HepG2 (cell line): Measurements from ENCODE around the gene GGT1. TPM values are rescaled to one million over a fixed set of nuclear protein-coding genes. Genes with fewer than 3 reads are reported as not detected.

ENCODE experiments used
- CCDC6 ChIP-seq: sonication (generic); formaldehyde crosslinking; IDR thresholded peaks from 2 replicates; pipeline ENCODE4 v1.8.1; 2022; ENCODE audit warnings: mild to moderate bottlenecking, missing genetic modification reagents, moderate library complexity
- ETV5 ChIP-seq: IDR thresholded peaks from 2 replicates; pipeline ENCODE4 v1.6.1; 2018; ENCODE audit warnings: missing biosample characterization, missing genetic modification reagents, inconsistent platforms, borderline replicate concordance
- FOXP1 ChIP-seq, 2 experiments: fragments of 450-650 bp in 1 of 2; IDR thresholded peaks; 2 replicates each; pipeline ENCODE4 v1.6.1; 2017 to 2018; ENCODE audit warnings: antibody characterized with exemption in 1 of 2
- NKX3-1 ChIP-seq: sonication (generic); formaldehyde crosslinking; IDR thresholded peaks from 2 replicates; pipeline ENCODE4 v1.5.0; 2020; ENCODE audit warnings: missing genetic modification reagents
- SNRNP70 ChIP-seq: fragments of 200-400 bp; formaldehyde crosslinking; IDR thresholded peaks from 2 replicates; pipeline ENCODE4 v1.6.1; 2017; ENCODE audit warnings: mild to moderate bottlenecking, low read depth, low read length, moderate library complexity
- ZFP37 ChIP-seq: sonication (generic); formaldehyde crosslinking; IDR thresholded peaks from 2 replicates; pipeline ENCODE4 v1.4.0; 2020; ENCODE audit warnings: missing genetic modification reagents, borderline replicate concordance
- ZFX ChIP-seq: sonication (generic); formaldehyde crosslinking; IDR thresholded peaks from 2 replicates; pipeline ENCODE4 v1.4.0; 2020; ENCODE audit warnings: mild to moderate bottlenecking, low read depth, missing genetic modification reagents, moderate library complexity
- ZNF230 ChIP-seq: sonication (generic); formaldehyde crosslinking; IDR thresholded peaks from 2 replicates; pipeline ENCODE4 v1.4.0; 2020; ENCODE audit warnings: mild to moderate bottlenecking, missing genetic modification reagents
- ZNF335 ChIP-seq: sonication (generic); formaldehyde crosslinking; IDR thresholded peaks from 2 replicates; pipeline ENCODE4 v1.4.0; 2020; ENCODE audit warnings: missing genetic modification reagents
- ZNF607 ChIP-seq: sonication (generic); formaldehyde crosslinking; IDR thresholded peaks from 2 replicates; pipeline ENCODE4 v1.5.1; 2020; ENCODE audit warnings: missing genetic modification reagents, mild to moderate bottlenecking, borderline replicate concordance
- ZNF883 ChIP-seq: sonication (generic); formaldehyde crosslinking; IDR thresholded peaks from 2 replicates; pipeline ENCODE4 v1.5.1; 2020; ENCODE audit warnings: mild to moderate bottlenecking, missing genetic modification reagents; ENCODE audit errors: not compliant biosample characterization
- polyA plus RNA-seq, 8 experiments: library from polyadenylated mRNA; depleted of rRNA in 3 of 8; stranded (reverse) in 7 of 8; unstranded in 1 of 8; fragments of >200 nt; fragmentation: Illumina TruSeq in 4 of 8; extraction: Trizol in 4 of 8; gene quantifications; 2 replicates each; pipeline versions ENCODE4 v1.2.1 to v1.2.3, GENCODE V29; 2011 to 2016; ENCODE audit warnings: low read depth in 4 of 8, missing spikeins in 1 of 8, mixed read lengths in 1 of 8; ENCODE audit not compliant: insufficient read depth in 1 of 8
- total RNA-seq, 5 experiments: library from RNA; depleted of rRNA; stranded (reverse); fragments of >200 nt; fragmentation: Illumina TruSeq; extraction: Trizol; gene quantifications; 2 replicates each; pipeline ENCODE4 v1.2.3, GENCODE V29; 2016; ENCODE audit warnings: low read depth in 1 of 5
- TF ChIP-seq, protein P1 (sequence below), 2 experiments: sonication (generic) in 1 of 2; formaldehyde crosslinking in 1 of 2; IDR thresholded peaks; 2 replicates each; pipeline versions ENCODE4 v1.4.0 to v1.6.1; 2016 to 2020; ENCODE audit warnings: borderline replicate concordance in 1 of 2, low read depth in 1 of 2, mild to moderate bottlenecking in 1 of 2, missing genetic modification reagents in 1 of 2
- TF ChIP-seq, protein P2 (sequence below): sonication (generic); formaldehyde crosslinking; IDR thresholded peaks from 2 replicates; pipeline ENCODE4 v1.5.1; 2020; ENCODE audit warnings: missing genetic modification reagents, mild to moderate bottlenecking, borderline replicate concordance
- TF ChIP-seq, protein P3 (sequence below): sonication (generic); formaldehyde crosslinking; IDR thresholded peaks from 2 replicates; pipeline ENCODE4 v1.4.0; 2020; ENCODE audit warnings: mild to moderate bottlenecking, missing genetic modification reagents, borderline replicate concordance
- TF ChIP-seq, protein P4 (sequence below): sonication (generic); formaldehyde crosslinking; IDR thresholded peaks from 2 replicates; pipeline ENCODE4 v1.9.0; 2022; ENCODE audit warnings: missing genetic modification reagents, mild to moderate bottlenecking, borderline replicate concordance
- TF ChIP-seq, protein P5 (sequence below): IDR thresholded peaks from 2 replicates; pipeline ENCODE4 v1.6.1; 2016; ENCODE audit warnings: mild to moderate bottlenecking

Gene GGT1
- total and polyA plus RNA-seq, 2 of the 13 experiments (the other 11 are each of a cell fraction or from before 2014, with no cell fraction given) = 29.9 to 103 TPM

DNA sequence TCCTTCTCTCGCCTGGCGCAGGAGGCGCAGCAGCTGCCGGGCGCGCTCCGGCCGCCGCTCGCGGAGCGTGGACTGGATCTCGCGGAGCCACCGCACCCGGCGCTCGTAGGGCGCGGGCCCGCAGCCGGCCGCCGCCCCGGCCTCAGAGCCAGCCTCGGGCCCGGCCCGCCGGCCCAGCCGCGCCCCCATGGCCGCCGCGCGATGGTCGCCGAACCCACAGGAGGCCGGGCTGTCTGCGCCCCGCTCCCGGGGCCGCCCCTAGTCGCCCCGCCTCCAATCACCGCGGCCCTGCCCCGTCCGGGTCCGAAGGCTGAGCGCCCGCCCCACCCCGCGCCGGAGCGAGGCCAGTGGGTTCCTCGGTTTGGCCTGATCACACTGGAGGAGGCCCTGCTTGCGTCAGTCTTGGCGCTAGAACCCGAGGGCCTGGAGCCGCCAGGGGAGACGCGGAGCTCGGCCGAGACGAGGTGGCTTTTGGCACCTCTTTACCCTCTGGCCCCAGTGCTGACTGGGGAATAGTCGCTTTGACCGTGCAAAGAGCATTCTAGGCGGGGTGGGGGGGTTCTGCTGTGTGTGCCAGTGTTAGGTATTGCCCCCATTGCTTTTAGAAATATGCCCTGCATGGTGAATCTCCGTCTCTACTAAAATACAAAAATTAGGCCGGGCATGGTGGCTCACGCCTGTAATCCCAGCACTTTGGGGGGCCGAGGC is 10.0 kb upstream of the GGT1 start, which contains the start of gene LRRC75B (continued):
- TF ChIP-seq, protein P1, sequence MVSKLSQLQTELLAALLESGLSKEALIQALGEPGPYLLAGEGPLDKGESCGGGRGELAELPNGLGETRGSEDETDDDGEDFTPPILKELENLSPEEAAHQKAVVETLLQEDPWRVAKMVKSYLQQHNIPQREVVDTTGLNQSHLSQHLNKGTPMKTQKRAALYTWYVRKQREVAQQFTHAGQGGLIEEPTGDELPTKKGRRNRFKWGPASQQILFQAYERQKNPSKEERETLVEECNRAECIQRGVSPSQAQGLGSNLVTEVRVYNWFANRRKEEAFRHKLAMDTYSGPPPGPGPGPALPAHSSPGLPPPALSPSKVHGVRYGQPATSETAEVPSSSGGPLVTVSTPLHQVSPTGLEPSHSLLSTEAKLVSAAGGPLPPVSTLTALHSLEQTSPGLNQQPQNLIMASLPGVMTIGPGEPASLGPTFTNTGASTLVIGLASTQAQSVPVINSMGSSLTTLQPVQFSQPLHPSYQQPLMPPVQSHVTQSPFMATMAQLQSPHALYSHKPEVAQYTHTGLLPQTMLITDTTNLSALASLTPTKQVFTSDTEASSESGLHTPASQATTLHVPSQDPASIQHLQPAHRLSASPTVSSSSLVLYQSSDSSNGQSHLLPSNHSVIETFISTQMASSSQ (IDR thresholded peaks at IDR 0.05; ENCODE audit: low read depth) = no peak
- TF ChIP-seq, protein P1 (CRISPR knock-in tag; IDR thresholded peaks at IDR 0.05; ENCODE audit: borderline replicate concordance) = peak; percentile 80; the same call in 1 of the 2 replicates
- TF ChIP-seq, protein P2, sequence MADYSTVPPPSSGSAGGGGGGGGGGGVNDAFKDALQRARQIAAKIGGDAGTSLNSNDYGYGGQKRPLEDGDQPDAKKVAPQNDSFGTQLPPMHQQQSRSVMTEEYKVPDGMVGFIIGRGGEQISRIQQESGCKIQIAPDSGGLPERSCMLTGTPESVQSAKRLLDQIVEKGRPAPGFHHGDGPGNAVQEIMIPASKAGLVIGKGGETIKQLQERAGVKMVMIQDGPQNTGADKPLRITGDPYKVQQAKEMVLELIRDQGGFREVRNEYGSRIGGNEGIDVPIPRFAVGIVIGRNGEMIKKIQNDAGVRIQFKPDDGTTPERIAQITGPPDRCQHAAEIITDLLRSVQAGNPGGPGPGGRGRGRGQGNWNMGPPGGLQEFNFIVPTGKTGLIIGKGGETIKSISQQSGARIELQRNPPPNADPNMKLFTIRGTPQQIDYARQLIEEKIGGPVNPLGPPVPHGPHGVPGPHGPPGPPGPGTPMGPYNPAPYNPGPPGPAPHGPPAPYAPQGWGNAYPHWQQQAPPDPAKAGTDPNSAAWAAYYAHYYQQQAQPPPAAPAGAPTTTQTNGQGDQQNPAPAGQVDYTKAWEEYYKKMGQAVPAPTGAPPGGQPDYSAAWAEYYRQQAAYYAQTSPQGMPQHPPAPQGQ (CRISPR knock-in tag) = 0 out of 2 replicates have a peak, but pooled peaks have one; percentile 57
- TF ChIP-seq CCDC6 (CRISPR knock-in tag) (no peak), SNRNP70 (no peak), ETV5 (CRISPR knock-in tag) (0 out of 2 replicates have a peak, but pooled peaks have one; percentile 22), ZNF883 (CRISPR knock-in tag) (peak; percentile 28), ZNF335 (0 out of 2 replicates have a peak, but pooled peaks have one; percentile 34), FOXP1 (IDR thresholded peaks at IDR 0.05) (no peak), FOXP1 (CRISPR knock-in tag; IDR thresholded peaks at IDR 0.05) (peak; percentile 27; the same call in 1 of the 2 replicates), ZNF607 (CRISPR knock-in tag) (peak; percentile 51; the same call in 1 of the 2 replicates), ZFX (peak; percentile 97), NKX3-1 (CRISPR knock-in tag) (0 out of 2 replicates have a peak, but pooled peaks have one; percentile 22), ZNF230 (CRISPR knock-in tag) (no peak), ZFP37 (no peak)
- TF ChIP-seq, protein P3, sequence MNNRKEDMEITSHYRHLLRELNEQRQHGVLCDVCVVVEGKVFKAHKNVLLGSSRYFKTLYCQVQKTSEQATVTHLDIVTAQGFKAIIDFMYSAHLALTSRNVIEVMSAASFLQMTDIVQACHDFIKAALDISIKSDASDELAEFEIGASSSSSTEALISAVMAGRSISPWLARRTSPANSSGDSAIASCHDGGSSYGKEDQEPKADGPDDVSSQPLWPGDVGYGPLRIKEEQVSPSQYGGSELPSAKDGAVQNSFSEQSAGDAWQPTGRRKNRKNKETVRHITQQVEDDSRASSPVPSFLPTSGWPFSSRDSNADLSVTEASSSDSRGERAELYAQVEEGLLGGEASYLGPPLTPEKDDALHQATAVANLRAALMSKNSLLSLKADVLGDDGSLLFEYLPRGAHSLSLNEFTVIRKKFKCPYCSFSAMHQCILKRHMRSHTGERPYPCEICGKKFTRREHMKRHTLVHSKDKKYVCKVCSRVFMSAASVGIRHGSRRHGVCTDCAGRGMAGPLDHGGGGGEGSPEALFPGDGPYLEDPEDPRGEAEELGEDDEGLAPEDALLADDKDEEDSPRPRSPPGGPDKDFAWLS (CRISPR knock-in tag) = peak; percentile 23; the same call in 1 of the 2 replicates
- TF ChIP-seq, protein P4, sequence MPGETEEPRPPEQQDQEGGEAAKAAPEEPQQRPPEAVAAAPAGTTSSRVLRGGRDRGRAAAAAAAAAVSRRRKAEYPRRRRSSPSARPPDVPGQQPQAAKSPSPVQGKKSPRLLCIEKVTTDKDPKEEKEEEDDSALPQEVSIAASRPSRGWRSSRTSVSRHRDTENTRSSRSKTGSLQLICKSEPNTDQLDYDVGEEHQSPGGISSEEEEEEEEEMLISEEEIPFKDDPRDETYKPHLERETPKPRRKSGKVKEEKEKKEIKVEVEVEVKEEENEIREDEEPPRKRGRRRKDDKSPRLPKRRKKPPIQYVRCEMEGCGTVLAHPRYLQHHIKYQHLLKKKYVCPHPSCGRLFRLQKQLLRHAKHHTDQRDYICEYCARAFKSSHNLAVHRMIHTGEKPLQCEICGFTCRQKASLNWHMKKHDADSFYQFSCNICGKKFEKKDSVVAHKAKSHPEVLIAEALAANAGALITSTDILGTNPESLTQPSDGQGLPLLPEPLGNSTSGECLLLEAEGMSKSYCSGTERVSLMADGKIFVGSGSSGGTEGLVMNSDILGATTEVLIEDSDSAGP = peak; percentile 67
- TF ChIP-seq, protein P5, sequence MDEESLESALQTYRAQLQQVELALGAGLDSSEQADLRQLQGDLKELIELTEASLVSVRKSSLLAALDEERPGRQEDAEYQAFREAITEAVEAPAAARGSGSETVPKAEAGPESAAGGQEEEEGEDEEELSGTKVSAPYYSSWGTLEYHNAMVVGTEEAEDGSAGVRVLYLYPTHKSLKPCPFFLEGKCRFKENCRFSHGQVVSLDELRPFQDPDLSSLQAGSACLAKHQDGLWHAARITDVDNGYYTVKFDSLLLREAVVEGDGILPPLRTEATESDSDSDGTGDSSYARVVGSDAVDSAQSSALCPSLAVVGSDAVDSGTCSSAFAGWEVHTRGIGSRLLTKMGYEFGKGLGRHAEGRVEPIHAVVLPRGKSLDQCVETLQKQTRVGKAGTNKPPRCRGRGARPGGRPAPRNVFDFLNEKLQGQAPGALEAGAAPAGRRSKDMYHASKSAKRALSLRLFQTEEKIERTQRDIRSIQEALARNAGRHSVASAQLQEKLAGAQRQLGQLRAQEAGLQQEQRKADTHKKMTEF = peak; percentile 40; the same call in 1 of the 2 replicates
